Measurements from ENCODE around the gene RGS6.
A peak's percentile ranks its signal among the peaks of the same experiment; 100 is the strongest.

The RGS6 gene

GRCh38 chr14:72404998-72405397 is 472.8 kb downstream of the RGS6 start:
- DNase-seq (ENCODE audit: low read depth in 2 of 2), result no peak

- no peak for DNase-seq (ENCODE audit: low read depth in 2 of 2)
These were observed 475.8 kb downstream of the RGS6 start for GRCh38 chr14:72408020-72408419.

- no peak for DNase-seq (ENCODE audit: low read depth in 2 of 2)
These were observed 476.8 kb downstream of the RGS6 start for GRCh38 chr14:72409047-72409446.

- DNase-seq (ENCODE audit: low read depth in 2 of 2), result no peak
These were observed 484.0 kb downstream of the RGS6 start for GRCh38 chr14:72416081-72416849.

- DNase-seq (ENCODE audit: low read depth in 2 of 2), result no peak
These were observed 484.7 kb downstream of the RGS6 start for GRCh38 chr14:72416892-72417291.

- DNase-seq (ENCODE audit: low read depth in 2 of 2), result no peak
These were observed 486.6 kb downstream of the RGS6 start for GRCh38 chr14:72418806-72419205.

GRCh38 chr14:72419226-72419775 is 487.1 kb downstream of the RGS6 start:
- DNase-seq (ENCODE audit: low read depth in 2 of 2), result no peak

- peak; percentile 70 to 80 for DNase-seq (ENCODE audit: low read depth in 2 of 2)
These were observed 488.7 kb downstream of the RGS6 start for GRCh38 chr14:72420749-72421474.

GRCh38 chr14:72423957-72424356 is 491.7 kb downstream of the RGS6 start:
- DNase-seq (ENCODE audit: low read depth in 2 of 2), result no peak

GRCh38 chr14:72430457-72430856 is 498.2 kb downstream of the RGS6 start:
- DNase-seq (ENCODE audit: low read depth in 2 of 2), result no peak

GRCh38 chr14:72432748-72433147 is 500.5 kb downstream of the RGS6 start:
- DNase-seq (ENCODE audit: low read depth in 2 of 2), result no peak

GRCh38 chr14:72433511-72433910 is 501.3 kb downstream of the RGS6 start:
- DNase-seq (ENCODE audit: low read depth in 2 of 2), result no peak

GRCh38 chr14:72434856-72435255 is 502.6 kb downstream of the RGS6 start:
- no peak for DNase-seq (ENCODE audit: low read depth in 2 of 2)

GRCh38 chr14:72439707-72440106 is 507.5 kb downstream of the RGS6 start:
- DNase-seq (ENCODE audit: low read depth in 2 of 2), result peak in 1 of 2 donors; percentile 11

- DNase-seq (ENCODE audit: low read depth in 2 of 2), result no peak
These were observed 511.0 kb downstream of the RGS6 start for GRCh38 chr14:72443256-72443655.

GRCh38 chr14:72443991-72444441 is 511.8 kb downstream of the RGS6 start:
- peak; percentile 23 to 24 for DNase-seq (ENCODE audit: low read depth in 2 of 2)

GRCh38 chr14:72444701-72445100 is 512.5 kb downstream of the RGS6 start:
- no peak for DNase-seq (ENCODE audit: low read depth in 2 of 2)

GRCh38 chr14:72448212-72448611 is 516.0 kb downstream of the RGS6 start:
- DNase-seq (ENCODE audit: low read depth in 2 of 2), result no peak

GRCh38 chr14:72450473-72451044 is 518.3 kb downstream of the RGS6 start:
- DNase-seq (ENCODE audit: low read depth in 2 of 2), result no peak

- DNase-seq (ENCODE audit: low read depth in 2 of 2), result peak; percentile 17 to 22
These were observed 519.1 kb downstream of the RGS6 start for GRCh38 chr14:72451054-72451972.

GRCh38 chr14:72452774-72453173 is 520.5 kb downstream of the RGS6 start:
- DNase-seq (ENCODE audit: low read depth in 2 of 2), result no peak

Data from stimulated activated CD8-positive, alpha-beta memory T cell treated with anti-CD3 and anti-CD28 coated beads, Interleukin-2, amount 100 ng/mL, for 48 hours (primary cell).